Jurkat, Clone E6-1 (cell line): ENCODE measurements around the gene NBEAL2.

Source experiments
- DNase-seq: peaks from one replicate; pipeline ENCODE4 v3.0.0-alpha.2; 2011; ENCODE audit warnings: low read depth, low spot score
- H3K4me3 ChIP-seq: 2 replicates; pipeline ENCODE4 v1.5.1; 2011; ENCODE audit warnings: mild to moderate bottlenecking, low read length, control low read depth, moderate library complexity

The NBEAL2 gene

DNA sequence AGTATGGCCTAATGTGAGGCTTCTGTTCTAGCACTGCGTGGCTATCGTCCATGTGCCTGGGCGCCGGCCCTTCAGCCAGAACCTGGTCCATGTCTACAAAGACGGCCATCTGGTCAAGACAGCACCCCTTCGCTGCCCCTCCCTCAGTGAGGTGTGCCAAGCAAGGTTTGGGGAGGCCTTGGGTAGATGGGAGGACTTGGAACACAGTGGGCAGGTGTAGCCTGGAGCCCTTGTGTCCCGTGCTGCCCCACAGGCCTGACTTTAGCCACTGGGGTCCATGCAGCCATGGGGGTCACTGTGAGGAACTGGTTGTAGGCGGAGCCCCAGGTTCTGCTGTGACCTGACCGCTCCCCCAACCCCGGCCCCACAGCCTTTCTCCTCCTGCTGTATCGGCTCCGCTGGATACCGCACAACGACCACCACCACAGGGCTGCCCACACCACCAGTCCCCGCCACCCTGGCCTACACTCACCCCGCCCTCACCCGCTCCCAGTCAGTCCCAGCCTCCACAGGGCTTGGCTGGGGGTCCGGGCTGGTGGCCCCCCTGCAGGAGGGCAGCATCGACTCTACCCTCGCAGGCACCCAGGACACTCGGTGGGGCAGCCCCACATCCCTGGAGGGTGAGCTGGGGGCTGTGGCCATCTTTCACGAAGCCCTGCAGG is 16.6 kb downstream of the NBEAL2 start:
- DNase-seq: no peak
- H3K4me3 ChIP-seq: no peak overlapping the region

DNA sequence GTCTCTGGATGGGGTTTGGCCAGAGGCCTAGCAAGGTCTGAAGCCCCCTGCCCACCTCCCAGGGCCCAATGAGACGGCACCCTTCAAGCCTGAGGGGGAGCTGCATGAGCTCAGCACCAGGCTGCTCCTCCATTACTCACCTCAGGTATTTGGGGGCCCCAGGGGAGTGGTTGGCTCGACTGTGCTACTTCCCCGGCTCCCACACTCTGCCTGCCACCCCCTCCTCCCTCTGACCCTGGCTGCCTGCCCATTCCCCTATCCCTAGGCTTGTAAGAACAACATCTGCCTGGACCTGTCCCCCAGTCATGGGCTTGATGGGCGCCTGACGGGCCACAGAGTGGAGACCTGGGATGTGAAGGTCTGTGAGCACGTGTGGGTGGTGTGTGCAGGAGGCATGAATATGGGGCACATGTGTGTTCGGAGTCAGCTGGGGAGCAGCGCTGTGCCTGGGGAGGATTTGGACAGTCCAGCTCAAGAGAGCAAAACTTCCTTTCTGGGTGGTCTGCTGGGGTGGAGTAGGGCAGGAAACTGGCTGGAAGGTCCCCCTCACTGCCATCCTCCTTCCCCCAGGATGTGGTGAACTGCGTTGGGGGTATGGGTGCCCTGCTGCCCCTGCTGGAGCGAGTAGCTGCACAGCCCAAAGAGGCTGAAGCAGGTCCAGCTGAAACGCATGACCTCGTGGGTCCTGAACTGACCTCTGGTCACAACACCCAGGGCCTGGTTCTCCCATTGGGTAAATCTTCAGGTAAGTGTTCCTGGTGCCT is 17.4 kb downstream of the NBEAL2 start:
- DNase-seq: no peak
- H3K4me3 ChIP-seq: no peak overlapping the region

DNA sequence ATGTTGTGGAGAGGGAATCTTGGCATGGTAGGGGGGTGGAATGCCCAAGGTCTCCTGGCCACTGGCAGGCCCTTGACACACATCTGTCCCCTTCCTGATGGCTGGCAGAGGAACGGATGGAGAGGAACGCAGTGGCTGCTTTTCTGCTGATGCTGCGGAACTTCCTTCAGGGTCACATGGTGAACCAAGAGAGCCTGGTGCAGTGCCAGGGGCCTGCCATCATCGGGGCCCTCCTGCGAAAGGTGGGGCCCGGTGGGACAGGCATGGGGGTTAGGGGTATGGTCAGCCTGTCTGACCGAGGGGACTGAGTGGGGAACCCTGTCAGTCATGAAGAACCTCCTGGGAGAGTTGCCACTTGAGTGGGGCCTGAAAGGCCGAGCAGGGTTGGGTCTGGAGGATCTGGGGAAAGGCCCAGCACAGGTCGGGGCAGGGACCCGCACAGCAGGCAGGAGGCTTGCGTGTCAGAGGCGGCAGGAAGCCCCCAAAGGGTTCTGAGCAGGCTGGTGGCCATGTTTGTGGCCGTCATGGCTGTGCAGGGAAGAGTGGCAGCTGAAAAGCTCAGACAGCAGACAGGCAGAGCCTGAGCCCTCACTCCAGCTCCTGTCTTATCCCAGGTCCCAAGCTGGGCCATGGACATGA is 18.1 kb downstream of the NBEAL2 start:
- no peak for DNase-seq
- H3K4me3 ChIP-seq: no peak overlapping the region

- DNase-seq: no peak
- H3K4me3 ChIP-seq: no peak overlapping the region
Measured at GRCh38 chr3:46998121-46998851, 18.8 kb downstream of the NBEAL2 start.

GRCh38 chr3:46998852-46999515 is 19.5 kb downstream of the NBEAL2 start:
- H3K4me3 ChIP-seq: no peak overlapping the region
- no peak for DNase-seq

DNA sequence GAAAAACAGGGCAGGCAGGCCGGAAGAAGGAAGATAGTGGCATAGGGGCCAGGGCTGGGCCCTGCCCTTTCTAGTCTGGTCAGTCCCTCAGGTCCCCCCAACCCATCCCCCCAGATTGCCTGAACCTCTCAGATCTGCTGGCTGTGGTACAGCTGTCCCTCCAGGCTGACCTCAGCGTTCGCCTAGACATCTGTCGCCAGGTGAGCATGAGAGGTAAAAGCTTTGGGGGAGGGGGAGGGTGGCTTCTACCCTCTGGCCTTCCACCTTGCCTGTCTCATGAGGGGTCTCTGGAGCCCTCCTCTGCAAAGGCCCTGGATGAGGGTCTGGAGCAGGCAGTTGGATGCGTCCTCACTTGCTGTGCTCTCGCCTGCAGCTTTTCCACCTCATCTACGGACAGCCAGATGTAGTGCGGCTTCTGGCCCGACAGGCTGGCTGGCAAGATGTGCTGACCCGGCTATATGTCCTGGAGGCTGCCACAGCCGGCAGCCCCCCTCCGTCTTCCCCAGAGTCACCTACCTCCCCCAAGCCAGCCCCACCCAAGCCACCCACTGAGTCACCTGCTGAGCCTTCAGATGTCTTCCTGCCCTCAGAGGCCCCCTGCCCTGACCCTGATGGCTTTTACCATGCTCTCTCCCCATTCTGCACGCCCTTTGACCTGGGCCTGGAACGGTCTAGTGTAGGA is 20.2 kb downstream of the NBEAL2 start:
- H3K4me3 ChIP-seq: no peak overlapping the region
- DNase-seq: no peak

GRCh38 chr3:47000198-47000815 is 20.8 kb downstream of the NBEAL2 start:
- no peak overlapping the region for H3K4me3 ChIP-seq
- no peak for DNase-seq

DNA sequence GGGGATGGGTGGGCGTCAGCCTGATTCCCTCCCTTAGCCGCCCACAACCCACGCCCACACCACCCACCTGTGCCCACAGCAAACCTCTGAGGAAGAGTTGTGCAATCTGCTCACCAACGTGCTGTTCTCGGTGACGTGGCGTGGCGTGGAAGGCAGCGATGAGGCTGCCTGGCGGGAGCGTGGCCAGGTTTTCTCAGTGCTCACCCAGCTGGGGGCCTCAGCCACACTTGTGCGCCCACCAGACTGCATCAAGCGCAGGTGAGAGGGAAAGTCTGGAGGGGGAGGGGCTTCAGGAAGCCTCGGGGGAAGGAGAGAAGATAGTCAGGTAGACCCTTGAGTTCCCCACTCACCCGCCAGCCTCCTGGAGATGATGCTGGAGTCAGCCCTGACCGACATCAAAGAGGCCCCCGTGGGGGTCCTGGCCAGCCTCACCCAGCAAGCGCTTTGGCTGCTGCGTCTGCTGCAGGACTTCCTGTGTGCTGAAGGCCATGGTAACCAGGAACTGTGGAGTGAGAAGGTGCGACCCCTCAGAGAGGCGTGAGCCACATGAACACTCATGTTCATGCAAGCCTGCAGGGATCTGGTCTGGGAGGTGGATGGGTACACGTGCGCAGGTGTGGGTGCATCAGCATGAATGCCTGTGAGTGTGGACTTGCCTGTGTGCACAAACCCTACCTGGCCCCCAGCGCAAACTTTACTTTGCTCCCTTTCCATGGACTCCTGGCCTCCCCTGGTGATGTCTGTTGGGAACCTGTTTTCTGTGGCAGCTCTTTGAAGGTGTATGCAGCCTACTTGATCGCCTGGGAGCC is 21.7 kb downstream of the NBEAL2 start:
- no peak overlapping the region for H3K4me3 ChIP-seq
- no peak for DNase-seq

DNA sequence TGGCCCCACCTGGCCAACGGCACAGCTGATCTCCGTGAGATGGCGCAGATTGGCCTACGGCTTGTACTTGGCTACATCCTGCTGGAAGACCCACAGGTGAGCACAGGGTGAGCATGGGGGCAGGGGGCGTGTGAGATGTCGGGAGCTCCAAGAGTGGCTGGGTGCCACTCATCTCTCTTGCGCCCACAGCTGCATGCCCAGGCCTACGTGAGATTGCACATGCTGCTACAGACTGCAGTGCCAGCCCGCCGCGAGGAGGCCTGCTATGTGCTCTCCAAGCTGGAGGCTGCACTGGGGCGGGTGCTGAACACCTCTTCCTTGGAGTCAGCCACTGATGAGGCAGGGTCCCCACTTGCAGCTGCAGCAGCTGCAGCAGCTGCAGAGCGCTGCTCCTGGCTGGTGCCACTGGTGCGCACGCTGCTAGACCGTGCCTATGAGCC is 22.3 kb downstream of the NBEAL2 start:
- DNase-seq: no peak
- H3K4me3 ChIP-seq: no peak overlapping the region

- no peak for DNase-seq
- H3K4me3 ChIP-seq: no peak overlapping the region
Measured at GRCh38 chr3:47002171-47003055, 22.9 kb downstream of the NBEAL2 start.

DNA sequence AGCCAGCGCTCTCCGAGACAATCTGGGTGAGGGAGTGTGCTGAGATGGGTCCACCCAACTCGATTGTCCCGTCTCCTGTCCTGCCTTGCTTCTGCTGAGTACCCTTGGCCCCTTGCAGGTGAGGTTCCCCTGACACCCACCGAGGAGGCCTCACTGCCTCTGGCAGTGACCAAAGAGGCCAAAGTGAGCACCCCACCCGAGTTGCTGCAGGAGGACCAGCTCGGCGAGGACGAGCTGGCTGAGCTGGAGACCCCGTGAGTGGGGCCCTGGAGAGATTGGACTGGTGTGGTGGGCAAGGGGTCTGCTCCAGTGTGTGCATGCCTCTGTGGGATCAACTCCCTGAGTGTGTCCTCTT is 23.6 kb downstream of the NBEAL2 start:
- DNase-seq: no peak
- no peak overlapping the region for H3K4me3 ChIP-seq

GRCh38 chr3:47003461-47004368 is 24.2 kb downstream of the NBEAL2 start:
- no peak for DNase-seq
- H3K4me3 ChIP-seq: no peak overlapping the region

DNA sequence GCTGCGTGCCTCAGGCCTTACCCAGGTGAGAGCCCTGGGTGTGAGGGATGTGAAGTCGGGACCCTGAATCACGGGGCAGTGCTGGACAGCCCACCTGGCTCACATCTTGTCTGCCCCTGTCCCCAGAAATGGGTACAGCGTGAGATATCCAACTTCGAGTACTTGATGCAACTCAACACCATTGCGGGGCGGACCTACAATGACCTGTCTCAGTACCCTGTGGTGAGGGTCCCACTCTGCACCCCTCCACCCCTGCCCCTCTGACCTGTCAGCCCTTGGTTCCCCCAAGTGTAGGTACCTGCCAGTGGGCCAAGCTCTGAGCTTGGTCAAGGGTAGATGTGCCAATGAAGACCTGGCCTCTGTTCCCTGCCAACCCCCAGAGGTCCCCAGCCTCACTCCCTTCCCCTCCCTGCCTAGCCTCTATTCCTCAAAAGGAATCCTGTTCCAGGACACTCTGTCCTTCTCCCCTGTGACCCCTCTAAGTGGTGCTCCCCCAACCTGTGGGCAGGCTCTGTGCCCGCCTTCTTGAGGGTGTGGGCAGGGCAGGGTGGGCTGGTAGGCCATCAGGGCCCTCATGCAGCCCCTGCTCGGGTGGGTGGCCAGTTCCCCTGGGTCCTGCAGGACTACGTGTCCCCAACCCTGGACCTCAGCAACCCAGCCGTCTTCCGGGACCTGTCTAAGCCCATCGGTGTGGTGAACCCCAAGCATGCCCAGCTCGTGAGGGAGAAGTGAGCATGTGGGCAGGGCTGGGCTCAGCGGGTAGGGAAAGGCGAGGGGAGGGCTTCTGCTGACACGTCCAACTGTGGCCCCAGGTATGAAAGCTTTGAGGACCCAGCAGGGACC is 25.1 kb downstream of the NBEAL2 start:
- DNase-seq: no peak
- no peak overlapping the region for H3K4me3 ChIP-seq

GRCh38 chr3:47005212-47006144 is 26.0 kb downstream of the NBEAL2 start:
- DNase-seq: no peak
- H3K4me3 ChIP-seq: no peak overlapping the region
